Lower leg skin (tissue), 3 donors: Measurements from ENCODE around the gene MOSPD2.

Experiments
- POLR2A ChIP-seq, 2 donors: fragments of 450-650 bp; IDR thresholded peaks; one replicate each; pipeline ENCODE4 v1.6.1; 2016 to 2017; ENCODE audit warnings: antibody characterized with exemption in 2 of 2, mild to moderate bottlenecking in 1 of 2, moderate library complexity in 1 of 2
- TF ChIP-seq, protein P1 (sequence below), 3 donors: fragments of 450-650 bp; IDR thresholded peaks; one replicate each; pipeline ENCODE4 v1.5.1; 2016; ENCODE audit warnings: antibody characterized with exemption in 3 of 3, mild to moderate bottlenecking in 3 of 3, moderate library complexity in 2 of 3

DNA sequence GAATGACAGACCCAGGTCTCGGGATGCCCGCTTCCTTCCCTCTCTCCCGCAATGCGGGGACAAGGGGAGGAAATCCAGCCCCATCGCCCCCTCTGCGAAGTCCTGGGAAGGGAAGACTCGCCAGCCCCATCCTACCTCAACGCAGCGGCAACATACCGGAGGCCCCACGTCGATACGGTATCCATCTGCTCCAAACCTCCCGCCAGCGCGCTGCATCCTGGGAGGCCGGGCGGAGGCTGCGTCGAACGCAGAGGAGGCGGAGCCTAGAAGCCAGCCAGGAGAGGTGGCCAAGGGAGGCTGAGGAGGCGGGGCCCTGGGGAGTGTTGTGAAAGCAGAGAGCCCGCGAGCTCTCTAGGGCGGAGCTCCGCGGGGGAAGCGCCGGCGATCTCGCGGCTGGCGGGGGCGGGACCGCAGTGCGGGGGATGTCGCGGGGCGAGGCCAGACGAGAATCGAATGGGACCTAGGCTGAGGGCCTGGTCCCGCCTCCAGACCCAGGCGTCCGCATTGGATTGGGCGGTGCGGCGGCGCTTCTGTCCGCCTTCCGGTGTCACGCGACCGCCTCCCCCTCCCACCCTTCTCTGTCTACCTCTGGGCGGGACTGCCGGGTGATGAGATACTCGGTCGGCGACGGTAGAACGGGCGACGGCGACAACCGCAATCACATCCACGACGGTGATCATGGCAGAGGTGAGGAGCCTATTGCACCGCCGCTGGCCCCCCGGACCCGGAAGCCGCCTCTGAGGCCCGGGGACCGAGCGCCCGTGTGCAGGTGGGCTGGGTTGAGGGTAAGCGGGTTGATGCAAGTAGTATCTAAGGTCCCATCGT, at the start of gene MOSPD2, which contains the start of gene FANCB:
- TF ChIP-seq, protein P1, sequence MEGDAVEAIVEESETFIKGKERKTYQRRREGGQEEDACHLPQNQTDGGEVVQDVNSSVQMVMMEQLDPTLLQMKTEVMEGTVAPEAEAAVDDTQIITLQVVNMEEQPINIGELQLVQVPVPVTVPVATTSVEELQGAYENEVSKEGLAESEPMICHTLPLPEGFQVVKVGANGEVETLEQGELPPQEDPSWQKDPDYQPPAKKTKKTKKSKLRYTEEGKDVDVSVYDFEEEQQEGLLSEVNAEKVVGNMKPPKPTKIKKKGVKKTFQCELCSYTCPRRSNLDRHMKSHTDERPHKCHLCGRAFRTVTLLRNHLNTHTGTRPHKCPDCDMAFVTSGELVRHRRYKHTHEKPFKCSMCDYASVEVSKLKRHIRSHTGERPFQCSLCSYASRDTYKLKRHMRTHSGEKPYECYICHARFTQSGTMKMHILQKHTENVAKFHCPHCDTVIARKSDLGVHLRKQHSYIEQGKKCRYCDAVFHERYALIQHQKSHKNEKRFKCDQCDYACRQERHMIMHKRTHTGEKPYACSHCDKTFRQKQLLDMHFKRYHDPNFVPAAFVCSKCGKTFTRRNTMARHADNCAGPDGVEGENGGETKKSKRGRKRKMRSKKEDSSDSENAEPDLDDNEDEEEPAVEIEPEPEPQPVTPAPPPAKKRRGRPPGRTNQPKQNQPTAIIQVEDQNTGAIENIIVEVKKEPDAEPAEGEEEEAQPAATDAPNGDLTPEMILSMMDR (IDR thresholded peaks at IDR 0.05) = no peak
- no peak for TF ChIP-seq POLR2A (IDR thresholded peaks at IDR 0.05)
